ENCODE data around the gene ZNF628. TPM values are rescaled to one million over a fixed set of nuclear protein-coding genes. Genes with fewer than 3 reads are reported as not detected.
"Not testable (repeated sequence)": the region's sequence is repeated elsewhere in the genome, so short reads cannot be mapped to it uniquely, and the experiment has no call there.

Gene ZNF628
- total RNA-seq, 2 experiments from 2014 or later = 6.0 to 6.1 TPM

GRCh38 chr19:55491546-55492360 is 15.3 kb downstream of the ZNF628 start:
- Mint-ChIP-seq H3K4me1 (ENCODE audit: low read depth) (peaks cover 10% of the 10 kb centered on the region), H3K9me3 (no peaks in the 10 kb centered on the region), H3K4me3 (no peak overlapping the region), H3K27ac (no peak overlapping the region), H3K27me3 (ENCODE audit: low read depth) (peaks cover 5% of the 10 kb centered on the region), H3K36me3 (ENCODE audit: low read depth) (no peaks in the 10 kb centered on the region)
- intact Hi-C loops (cut with micrococcal nuclease) = no loop called here
- CTCF ChIA-PET = interaction anchor here (0.6 kb wide), 1 partner anchor 762 kb away, joined by 5 read pairs; no protein-coding TSS in a partner anchor
- no peak for DNase-seq

- Mint-ChIP-seq H3K27me3 (ENCODE audit: low read depth) (peaks cover 5% of the 10 kb centered on the region), H3K4me3 (no peak overlapping the region), H3K9me3 (no peaks in the 10 kb centered on the region), H3K4me1 (ENCODE audit: low read depth) (peaks cover 4% of the 10 kb centered on the region), H3K27ac (no peak overlapping the region), H3K36me3 (ENCODE audit: low read depth) (no peaks in the 10 kb centered on the region)
- no peak for DNase-seq
- intact Hi-C loops (cut with micrococcal nuclease) = no loop called here
- CTCF ChIA-PET = interaction anchor here (0.6 kb wide), 1 partner anchor 761 kb away, joined by 5 read pairs; no protein-coding TSS in a partner anchor
Observed at GRCh38 chr19:55492362-55492944, 16.0 kb downstream of the ZNF628 start.

- H3K27ac Mint-ChIP-seq = no peak overlapping the region
- H3K4me1 Mint-ChIP-seq (ENCODE audit: low read depth) = no peaks in the 10 kb centered on the region
- no peaks in the 10 kb centered on the region for H3K9me3 Mint-ChIP-seq
- H3K4me3 Mint-ChIP-seq = no peak overlapping the region
- no peaks in the 10 kb centered on the region for H3K36me3 Mint-ChIP-seq (ENCODE audit: low read depth)
- peaks cover 5% of the 10 kb centered on the region for H3K27me3 Mint-ChIP-seq (ENCODE audit: low read depth)
- CTCF ChIA-PET = interaction anchor here (1.0 kb wide), 1 partner anchor 10 kb away, joined by 3 read pairs; no protein-coding TSS in a partner anchor
- intact Hi-C loops (cut with micrococcal nuclease) = no loop called here
- DNase-seq = no peak
Observed at GRCh38 chr19:55493052-55493644, 16.7 kb downstream of the ZNF628 start.

GRCh38 chr19:55493645-55494171 is 17.3 kb downstream of the ZNF628 start:
- CTCF ChIA-PET = interaction anchor here (1.0 kb wide), 1 partner anchor 10 kb away, joined by 3 read pairs; no protein-coding TSS in a partner anchor
- Mint-ChIP-seq H3K4me3 (no peak overlapping the region), H3K27ac (no peak overlapping the region), H3K36me3 (ENCODE audit: low read depth) (no peaks in the 10 kb centered on the region), H3K9me3 (no peaks in the 10 kb centered on the region), H3K27me3 (ENCODE audit: low read depth) (peaks cover 5% of the 10 kb centered on the region), H3K4me1 (ENCODE audit: low read depth) (no peaks in the 10 kb centered on the region)
- no peak for DNase-seq
- intact Hi-C loops (cut with micrococcal nuclease) = no loop called here

DNA sequence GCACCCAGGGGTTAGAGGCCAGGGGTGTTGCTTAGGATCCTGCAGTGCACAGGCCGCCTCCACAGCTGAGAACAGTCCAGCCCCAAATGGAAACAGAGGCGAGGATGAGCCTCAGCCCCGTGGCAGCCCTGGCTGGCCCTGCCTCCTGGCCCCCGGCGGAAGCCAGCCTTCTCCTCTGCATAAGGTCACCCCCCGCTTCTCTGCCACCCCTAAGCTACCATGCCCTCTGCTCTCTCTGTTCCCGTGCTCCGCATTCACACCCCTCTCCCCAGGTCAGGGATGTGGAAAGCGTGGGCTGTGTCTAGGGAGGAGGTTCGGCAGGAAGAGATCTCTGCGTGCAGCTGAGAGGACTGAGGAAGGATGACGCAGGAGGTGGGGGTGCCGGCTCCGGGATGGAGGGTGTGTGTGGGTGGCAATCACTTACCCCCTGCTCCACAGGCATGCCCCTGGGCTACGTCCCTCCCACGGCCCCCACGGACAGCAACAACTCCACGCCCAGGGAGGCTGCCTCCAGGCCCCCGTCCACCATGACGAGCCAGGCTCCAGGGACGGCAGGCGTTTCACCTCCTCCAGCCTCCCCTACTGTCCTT is 17.9 kb downstream of the ZNF628 start:
- Mint-ChIP-seq H3K27me3 (ENCODE audit: low read depth) (peaks cover 5% of the 10 kb centered on the region), H3K27ac (no peak overlapping the region), H3K4me3 (no peak overlapping the region), H3K9me3 (no peaks in the 10 kb centered on the region), H3K4me1 (ENCODE audit: low read depth) (no peaks in the 10 kb centered on the region), H3K36me3 (ENCODE audit: low read depth) (no peaks in the 10 kb centered on the region)
- intact Hi-C loops (cut with micrococcal nuclease) = no loop called here
- no peak for DNase-seq
- CTCF ChIA-PET = interaction anchor here (0.6 to 1.0 kb wide), 3 partner anchors 9 to 281 kb away, joined by 3 to 6 read pairs (median 3); no protein-coding TSS in a partner anchor

- Mint-ChIP-seq H3K27ac (no peak overlapping the region), H3K4me3 (no peak overlapping the region), H3K9me3 (no peaks in the 10 kb centered on the region), H3K27me3 (ENCODE audit: low read depth) (peaks cover 5% of the 10 kb centered on the region), H3K36me3 (ENCODE audit: low read depth) (no peaks in the 10 kb centered on the region), H3K4me1 (ENCODE audit: low read depth) (no peaks in the 10 kb centered on the region)
- CTCF ChIA-PET = interaction anchor here (0.6 to 1.2 kb wide), 3 partner anchors 8 to 354 kb away, joined by 3 to 4 read pairs (median 3); no protein-coding TSS in a partner anchor
- DNase-seq = no peak
- intact Hi-C loops (cut with micrococcal nuclease) = no loop called here
Observed at GRCh38 chr19:55495646-55496349, 19.4 kb downstream of the ZNF628 start.

DNA sequence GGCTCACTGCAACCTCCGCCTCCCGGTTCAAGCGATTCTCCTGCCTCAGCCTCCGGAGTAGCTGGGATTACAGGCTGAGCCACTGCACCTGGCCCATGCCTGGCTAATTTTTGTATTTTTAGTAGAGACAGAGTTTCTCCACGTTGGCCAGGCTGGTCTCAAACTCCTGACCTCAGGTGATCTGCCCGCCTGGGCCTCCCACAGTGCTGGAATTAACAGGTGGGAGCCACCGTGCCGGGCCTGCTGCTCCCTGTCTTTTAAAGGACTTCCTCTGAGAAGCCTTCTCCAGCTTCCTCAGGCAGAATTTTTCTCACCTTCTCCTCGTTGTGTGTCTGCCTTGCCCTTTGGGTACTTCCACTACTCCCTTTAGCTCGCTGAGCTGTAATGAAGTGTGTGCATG is 20.4 kb downstream of the ZNF628 start:
- H3K4me3 Mint-ChIP-seq; H3K27me3 Mint-ChIP-seq (ENCODE audit: low read depth); H3K36me3 Mint-ChIP-seq (ENCODE audit: low read depth); H3K27ac Mint-ChIP-seq; DNase-seq; intact Hi-C loops (cut with micrococcal nuclease); H3K4me1 Mint-ChIP-seq (ENCODE audit: low read depth); H3K9me3 Mint-ChIP-seq: not testable (repeated sequence)
- CTCF ChIA-PET = interaction anchor here (2.3 kb wide), 1 partner anchor 29 kb away, joined by 12 read pairs; no protein-coding TSS in a partner anchor

- intact Hi-C loops (cut with micrococcal nuclease) = no loop called here
- Mint-ChIP-seq H3K27ac (no peak overlapping the region), H3K27me3 (ENCODE audit: low read depth) (peaks cover 2% of the 10 kb centered on the region), H3K4me3 (no peak overlapping the region), H3K9me3 (no peaks in the 10 kb centered on the region), H3K4me1 (ENCODE audit: low read depth) (peaks cover 6% of the 10 kb centered on the region), H3K36me3 (ENCODE audit: low read depth) (no peaks in the 10 kb centered on the region)
- DNase-seq = no peak
- CTCF ChIA-PET = interaction anchor here (2.3 kb wide), 1 partner anchor 30 kb away, joined by 12 read pairs; no protein-coding TSS in a partner anchor
Observed at GRCh38 chr19:55497763-55498162, 21.3 kb downstream of the ZNF628 start.

GRCh38 chr19:55498246-55498840 is 21.9 kb downstream of the ZNF628 start:
- intact Hi-C loops (cut with micrococcal nuclease) = no loop called here
- CTCF ChIA-PET = interaction anchor here (1.0 to 2.3 kb wide), 2 partner anchors 31 to 131 kb away, joined by 3 to 12 read pairs; no protein-coding TSS in a partner anchor

GRCh38 chr19:55500368-55500952 is 24.0 kb downstream of the ZNF628 start:
- Mint-ChIP-seq H3K4me1 (ENCODE audit: low read depth) (peaks cover 14% of the 10 kb centered on the region), H3K36me3 (ENCODE audit: low read depth) (no peaks in the 10 kb centered on the region), H3K4me3 (no peak overlapping the region), H3K9me3 (no peaks in the 10 kb centered on the region), H3K27me3 (ENCODE audit: low read depth) (no peaks in the 10 kb centered on the region), H3K27ac (no peak overlapping the region)
- CTCF ChIA-PET = interaction anchor here (1.3 kb wide), 1 partner anchor 33 kb away, joined by 9 read pairs; no protein-coding TSS in a partner anchor
- intact Hi-C loops (cut with micrococcal nuclease) = loop anchor here (5.0 kb wide), 1 partner anchor 208 kb away; no protein-coding TSS in a partner anchor
- DNase-seq = no peak

More at GRCh38 chr19:55498246-55498840, 21.9 kb downstream of the ZNF628 start:
- peaks cover 9% of the 10 kb centered on the region for H3K4me1 Mint-ChIP-seq (ENCODE audit: low read depth)
- no peak overlapping the region for H3K4me3 Mint-ChIP-seq
- H3K27me3 Mint-ChIP-seq (ENCODE audit: low read depth) = no peaks in the 10 kb centered on the region
- H3K9me3 Mint-ChIP-seq = no peaks in the 10 kb centered on the region
- no peak overlapping the region for H3K27ac Mint-ChIP-seq
- no peaks in the 10 kb centered on the region for H3K36me3 Mint-ChIP-seq (ENCODE audit: low read depth)
- DNase-seq = no peak

Measured in activated naive CD4-positive, alpha-beta T cell treated with anti-CD3 and anti-CD28 coated beads for 36 hours (primary cell).